Stimulated activated naive B cell treated with anti-CD40 and anti-IgM and Interleukin-4, amounts not matched to agents 10 μg/mL and 1 μg/mL and 100 μg/mL, for 72 hours (primary cell): ENCODE measurements around the gene LGI1.
"Not testable (repeated sequence)": the region's sequence is repeated elsewhere in the genome, so short reads cannot be mapped to it uniquely, and the experiment has no call there.

Source experiments
- ATAC-seq, 2 donors: fragments of 150-1000 bp; cut with Tn5 transposase; replicated peaks; 2 replicates each; pipeline ENCODE4 v1.10.0; 2021; ENCODE audit warnings: moderate library complexity in 1 of 2
- DNase-seq: peaks from one replicate; pipeline ENCODE4 v3.0.0; 2021
- H3K27ac Mint-ChIP-seq: one replicate; pipeline ENCODE4 v1.8.0; 2022; ENCODE audit warnings: mild to moderate bottlenecking, mixed read lengths
- H3K27me3 Mint-ChIP-seq, 2 donors: one replicate each; pipeline ENCODE4 v1.8.0; 2022; ENCODE audit warnings: mixed read lengths in 2 of 2
- H3K36me3 Mint-ChIP-seq, 2 donors: one replicate each; pipeline ENCODE4 v1.8.0; 2022; ENCODE audit warnings: mixed read lengths in 2 of 2, mild to moderate bottlenecking in 1 of 2
- H3K4me1 Mint-ChIP-seq, 2 donors: one replicate each; pipeline ENCODE4 v1.8.0; 2022; ENCODE audit warnings: mixed read lengths in 2 of 2, mild to moderate bottlenecking in 1 of 2
- H3K4me3 Mint-ChIP-seq, 2 donors: one replicate each; pipeline ENCODE4 v1.8.0; 2022; ENCODE audit warnings: mild to moderate bottlenecking in 2 of 2, mixed read lengths in 2 of 2, moderate library complexity in 1 of 2
- H3K9me3 Mint-ChIP-seq, 2 donors: one replicate each; pipeline ENCODE4 v1.8.0; 2022; ENCODE audit warnings: mixed read lengths in 2 of 2, mild to moderate bottlenecking in 1 of 2

The LGI1 gene

DNA sequence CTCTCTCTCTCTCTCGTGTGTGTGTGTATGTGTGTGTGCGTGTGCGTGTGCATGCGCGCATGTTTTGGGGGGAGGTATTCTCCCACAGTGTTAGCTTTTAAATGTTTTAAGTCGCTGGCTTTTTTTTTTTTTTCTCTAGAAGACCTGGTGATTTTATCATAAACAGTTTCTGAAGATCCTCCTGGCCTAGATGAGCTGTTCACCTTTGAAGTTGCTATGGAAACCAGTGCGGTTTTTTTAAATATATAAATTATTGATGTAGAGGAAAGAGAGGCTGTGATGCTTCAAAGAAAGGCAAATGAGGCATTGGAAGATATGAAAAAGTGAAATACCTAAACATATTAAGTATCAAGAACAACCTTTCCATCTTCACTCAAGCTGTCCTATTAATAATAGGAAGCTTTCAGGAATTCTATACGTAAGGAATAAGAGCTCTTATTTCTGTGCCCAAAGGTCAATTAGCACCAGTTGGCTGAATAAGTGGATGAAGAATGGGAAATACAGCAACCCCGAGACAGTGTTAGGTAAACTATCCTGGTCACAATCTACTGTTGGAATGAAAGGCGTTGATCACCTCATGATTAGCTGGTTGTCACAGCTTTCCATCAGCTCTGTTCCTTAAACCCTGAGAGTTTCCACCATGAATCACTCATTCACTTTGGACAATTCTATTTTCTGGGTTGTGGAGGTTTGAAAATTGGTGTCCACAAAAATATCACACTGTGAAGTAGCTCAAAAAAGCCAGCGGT, 69.5 kb downstream of the LGI1 start:
- Mint-ChIP-seq H3K4me3 (no peak overlapping the region), H3K36me3 (no peaks in the 10 kb centered on the region), H3K4me1 (peaks cover 0 to 2% of the 10 kb centered on the region in 2 donors), H3K9me3 (no peaks in the 10 kb centered on the region), H3K27ac (no peak overlapping the region), H3K27me3 (peaks cover 0 to 3% of the 10 kb centered on the region in 2 donors)
- ATAC-seq: no peak
- no peak for DNase-seq

GRCh38 chr10:93831065-93831464, 73.3 kb downstream of the LGI1 start:
- H3K4me1 Mint-ChIP-seq, H3K27ac Mint-ChIP-seq, DNase-seq, H3K27me3 Mint-ChIP-seq, H3K4me3 Mint-ChIP-seq, H3K36me3 Mint-ChIP-seq, ATAC-seq: not testable (repeated sequence)
- peaks cover 10 to 17% of the 10 kb centered on the region in 2 donors for H3K9me3 Mint-ChIP-seq

DNA sequence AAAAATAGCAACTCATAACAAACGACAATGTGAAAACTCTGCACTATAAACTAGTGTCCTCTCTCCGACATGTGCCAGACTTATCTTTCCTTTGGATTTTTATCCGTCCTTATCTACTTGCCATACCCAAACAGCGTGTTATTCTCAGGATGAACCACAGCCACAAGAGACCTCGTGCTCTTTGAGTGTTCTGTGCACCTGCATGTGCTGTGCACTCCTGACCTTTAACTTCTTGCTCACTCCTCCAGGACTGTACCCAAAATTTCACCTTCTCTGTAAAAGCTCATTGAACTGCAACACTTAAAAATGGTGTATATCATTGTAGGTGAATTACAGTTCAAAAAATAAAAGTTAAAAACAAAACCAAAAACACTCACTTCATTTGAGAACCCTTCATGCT, 78.0 kb downstream of the LGI1 start:
- peaks cover 8 to 17% of the 10 kb centered on the region in 2 donors for H3K27me3 Mint-ChIP-seq
- peaks cover 10 to 17% of the 10 kb centered on the region in 2 donors for H3K9me3 Mint-ChIP-seq
- DNase-seq (no peak), ATAC-seq (no peak)
- no peaks in the 10 kb centered on the region for H3K4me1 Mint-ChIP-seq
- H3K27ac Mint-ChIP-seq: no peak overlapping the region
- H3K36me3 Mint-ChIP-seq: peaks cover 1 to 2% of the 10 kb centered on the region in 2 donors
- H3K4me3 Mint-ChIP-seq: no peak overlapping the region

GRCh38 chr10:93837822-93838221, 80.1 kb downstream of the LGI1 start:
- no peak overlapping the region for H3K4me3 Mint-ChIP-seq
- peaks cover 8 to 15% of the 10 kb centered on the region in 2 donors for H3K9me3 Mint-ChIP-seq
- peaks cover 8 to 14% of the 10 kb centered on the region in 2 donors for H3K27me3 Mint-ChIP-seq
- peaks cover 1 to 2% of the 10 kb centered on the region in 2 donors for H3K36me3 Mint-ChIP-seq
- ATAC-seq: no peak
- no peaks in the 10 kb centered on the region for H3K4me1 Mint-ChIP-seq
- DNase-seq: no peak
- no peak overlapping the region for H3K27ac Mint-ChIP-seq

GRCh38 chr10:93838278-93838677, 80.5 kb downstream of the LGI1 start:
- H3K9me3 Mint-ChIP-seq: peaks cover 6 to 11% of the 10 kb centered on the region in 2 donors
- H3K4me3 Mint-ChIP-seq: no peak overlapping the region
- no peak for DNase-seq
- no peak for ATAC-seq
- peaks cover under 1 to 1% of the 10 kb centered on the region in 2 donors for H3K36me3 Mint-ChIP-seq
- H3K27ac Mint-ChIP-seq: no peak overlapping the region
- no peaks in the 10 kb centered on the region for H3K4me1 Mint-ChIP-seq
- H3K27me3 Mint-ChIP-seq: peaks cover 8 to 14% of the 10 kb centered on the region in 2 donors

- no peak overlapping the region for H3K27ac Mint-ChIP-seq
Measured at GRCh38 chr10:93841961-93842360, 84.2 kb downstream of the LGI1 start.

GRCh38 chr10:93844979-93845626, 87.4 kb downstream of the LGI1 start:
- ATAC-seq (no peak), DNase-seq (no peak)
- Mint-ChIP-seq H3K36me3 (no peaks in the 10 kb centered on the region), H3K9me3 (peaks cover 2 to 6% of the 10 kb centered on the region in 2 donors), H3K27me3 (peaks cover 0 to 17% of the 10 kb centered on the region in 2 donors), H3K4me3 (no peak overlapping the region), H3K27ac (no peak overlapping the region), H3K4me1 (no peaks in the 10 kb centered on the region)

More at GRCh38 chr10:93841961-93842360, 84.2 kb downstream of the LGI1 start:
- Mint-ChIP-seq H3K27me3 (peaks cover 8 to 18% of the 10 kb centered on the region in 2 donors), H3K36me3 (no peaks in the 10 kb centered on the region), H3K9me3 (peaks cover 2 to 6% of the 10 kb centered on the region in 2 donors), H3K4me1 (no peaks in the 10 kb centered on the region), H3K4me3 (no peak overlapping the region)
- ATAC-seq: no peak
- no peak for DNase-seq
